Suprapubic skin (tissue), 4 donors: ENCODE data around the gene APPL2.
"Not testable (repeated sequence)": the region's sequence is repeated elsewhere in the genome, so short reads cannot be mapped to it uniquely, and the experiment has no call there.

Experiments used
- EP300 ChIP-seq: sonication (generic); formaldehyde crosslinking; IDR thresholded peaks from one replicate; pipeline ENCODE4 v1.6.1; 2017; ENCODE audit warnings: antibody characterized with exemption
- POLR2A ChIP-seq, 2 donors: fragments of 450-650 bp; IDR thresholded peaks; one replicate each; pipeline ENCODE4 v1.6.1; 2017; ENCODE audit warnings: antibody characterized with exemption in 2 of 2, mild to moderate bottlenecking in 2 of 2, moderate library complexity in 2 of 2
- POLR2AphosphoS5 ChIP-seq, 3 donors: sonication (generic); formaldehyde crosslinking; IDR thresholded peaks; one replicate each; pipeline ENCODE4 v1.6.1; 2017; ENCODE audit warnings: antibody characterized with exemption in 3 of 3
- TF ChIP-seq, protein P1 (sequence below), 2 donors: fragments of 200-600 bp in 1 of 2; fragments of 450-650 bp in 1 of 2; sonication (generic) in 1 of 2; IDR thresholded peaks; one replicate each; pipeline ENCODE4 v1.5.1; 2016 to 2019; ENCODE audit warnings: antibody characterized with exemption in 2 of 2, mild to moderate bottlenecking in 1 of 2, moderate library complexity in 1 of 2

DNA sequence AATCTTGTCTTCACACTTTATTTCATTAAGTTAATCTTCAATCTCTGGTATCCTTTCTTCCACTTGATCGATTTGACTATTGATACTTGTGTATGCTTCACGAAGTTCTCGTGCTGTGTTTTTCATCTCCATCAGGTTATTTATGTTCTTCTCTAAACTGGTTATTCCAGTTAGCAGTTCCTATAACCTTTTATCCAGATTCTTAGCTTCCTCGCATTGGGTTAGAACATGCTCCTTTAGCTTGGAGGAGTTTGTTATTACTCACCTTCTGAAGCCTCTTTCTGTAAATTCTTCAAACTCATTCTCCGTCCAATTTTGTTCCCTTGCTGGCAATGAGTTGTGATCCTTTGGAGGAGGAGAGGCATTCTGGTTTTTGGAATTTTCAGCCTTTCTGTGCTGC lies 52.0 kb downstream of the APPL2 start:
- TF ChIP-seq, protein P1, sequence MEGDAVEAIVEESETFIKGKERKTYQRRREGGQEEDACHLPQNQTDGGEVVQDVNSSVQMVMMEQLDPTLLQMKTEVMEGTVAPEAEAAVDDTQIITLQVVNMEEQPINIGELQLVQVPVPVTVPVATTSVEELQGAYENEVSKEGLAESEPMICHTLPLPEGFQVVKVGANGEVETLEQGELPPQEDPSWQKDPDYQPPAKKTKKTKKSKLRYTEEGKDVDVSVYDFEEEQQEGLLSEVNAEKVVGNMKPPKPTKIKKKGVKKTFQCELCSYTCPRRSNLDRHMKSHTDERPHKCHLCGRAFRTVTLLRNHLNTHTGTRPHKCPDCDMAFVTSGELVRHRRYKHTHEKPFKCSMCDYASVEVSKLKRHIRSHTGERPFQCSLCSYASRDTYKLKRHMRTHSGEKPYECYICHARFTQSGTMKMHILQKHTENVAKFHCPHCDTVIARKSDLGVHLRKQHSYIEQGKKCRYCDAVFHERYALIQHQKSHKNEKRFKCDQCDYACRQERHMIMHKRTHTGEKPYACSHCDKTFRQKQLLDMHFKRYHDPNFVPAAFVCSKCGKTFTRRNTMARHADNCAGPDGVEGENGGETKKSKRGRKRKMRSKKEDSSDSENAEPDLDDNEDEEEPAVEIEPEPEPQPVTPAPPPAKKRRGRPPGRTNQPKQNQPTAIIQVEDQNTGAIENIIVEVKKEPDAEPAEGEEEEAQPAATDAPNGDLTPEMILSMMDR (IDR thresholded peaks at IDR 0.05), result not testable (repeated sequence)
- TF ChIP-seq POLR2AphosphoS5 (IDR thresholded peaks at IDR 0.05); POLR2A (IDR thresholded peaks at IDR 0.05); EP300: not testable (repeated sequence)
